Activated B cell treated with CpG ODN at 0.5 μM for 24 hours (primary cell): ENCODE measurements around the gene BECN2. TPM values are rescaled to one million over a fixed set of nuclear protein-coding genes. Genes with fewer than 3 reads are reported as not detected.

Experiments
- ATAC-seq: fragments of 200-7000 bp; cut with Tn5 transposase; one replicate; pipeline ENCODE4 v1.10.0; 2021; ENCODE audit warnings: low read depth, mild to moderate bottlenecking, moderate library complexity
- CTCF ChIA-PET: fragments of 350-600 bp; sonication (Branson Sonifier 250); formaldehyde crosslinking; loops from one replicate; lab custom pipeline; 2021; ENCODE audit warnings: antibody characterized with exemption; lab: Charles Lee
- POLR2A ChIA-PET: fragments of 350-600 bp; sonication (Branson Sonifier 250); formaldehyde crosslinking; loops from one replicate; lab custom pipeline; 2021; ENCODE audit warnings: antibody characterized with exemption; lab: Charles Lee
- DNase-seq: peaks from one replicate; pipeline ENCODE4 v3.0.0; 2022
- H3K27ac Mint-ChIP-seq: one replicate; pipeline ENCODE4 v1.8.0; 2020; ENCODE audit warnings: mixed read lengths
- H3K27me3 Mint-ChIP-seq: one replicate; pipeline ENCODE4 v1.8.0; 2021; ENCODE audit warnings: mixed read lengths
- H3K36me3 Mint-ChIP-seq: one replicate; pipeline ENCODE4 v1.8.0; 2021; ENCODE audit warnings: low read depth, mixed read lengths
- H3K4me1 Mint-ChIP-seq: one replicate; pipeline ENCODE4 v1.8.0; 2021; ENCODE audit warnings: mixed read lengths
- H3K4me3 Mint-ChIP-seq: one replicate; pipeline ENCODE4 v1.8.0; 2020; ENCODE audit warnings: mild to moderate bottlenecking, mixed read lengths
- H3K9me3 Mint-ChIP-seq: one replicate; pipeline ENCODE4 v1.8.0; 2020; ENCODE audit warnings: mixed read lengths
- CTCF ChIP-seq: fragments of 200-600 bp; IDR thresholded peaks from one replicate; pipeline ENCODE4 v1.8.0; 2022; ENCODE audit warnings: antibody characterized with exemption, mild to moderate bottlenecking
- intact Hi-C: fragments of 100-400 bp; cut with micrococcal nuclease; formaldehyde crosslinking; loops from one replicate; pipeline ENCODE4 v1.15.1; 2024
- total RNA-seq: library from RNA; stranded (reverse); gene quantifications from 2 replicates; pipeline ENCODE4 v1.2.3, GENCODE V29; 2022

Gene BECN2
- total RNA-seq, 1 donor from 2014 or later = not detected

- Mint-ChIP-seq H3K9me3 (no peaks in the 10 kb centered on the region), H3K27me3 (peaks cover 3% of the 10 kb centered on the region), H3K27ac (no peak overlapping the region), H3K36me3 (no peaks in the 10 kb centered on the region), H3K4me3 (no peak overlapping the region), H3K4me1 (no peaks in the 10 kb centered on the region)
- ChIA-PET POLR2A (no interaction called here), CTCF (no interaction called here)
- DNase-seq (no peak), ATAC-seq (no peak)
- TF ChIP-seq CTCF = no peak
- intact Hi-C loops = no loop called here
Measured at GRCh38 chr1:241992734-241993133, 35.2 kb downstream of the BECN2 start.

- Mint-ChIP-seq H3K27me3 (peaks cover 3% of the 10 kb centered on the region), H3K9me3 (no peaks in the 10 kb centered on the region), H3K36me3 (no peaks in the 10 kb centered on the region), H3K4me3 (no peak overlapping the region), H3K4me1 (peaks cover 5% of the 10 kb centered on the region), H3K27ac (no peak overlapping the region)
- DNase-seq (no peak), ATAC-seq (no peak)
- no peak for TF ChIP-seq CTCF
- intact Hi-C loops = no loop called here
- CTCF ChIA-PET = no interaction called here
- POLR2A ChIA-PET = no interaction called here
Measured at GRCh38 chr1:241994171-241994570, 36.6 kb downstream of the BECN2 start.

- ATAC-seq (no peak), DNase-seq (no peak)
- ChIA-PET POLR2A (no interaction called here), CTCF (interaction anchor here (0.6 to 4.9 kb wide), 10 partner anchors 9 to 1418 kb away, joined by 3 to 50 read pairs (median 6); no protein-coding TSS in a partner anchor)
- Mint-ChIP-seq H3K4me3 (peak overlapping the region; percentile 32), H3K9me3 (no peaks in the 10 kb centered on the region), H3K4me1 (peaks cover 5% of the 10 kb centered on the region), H3K27me3 (peaks cover 5% of the 10 kb centered on the region), H3K36me3 (no peaks in the 10 kb centered on the region), H3K27ac (no peak overlapping the region)
- no peak for TF ChIP-seq CTCF
- intact Hi-C loops = no loop called here
Measured at GRCh38 chr1:241997401-241997998, 39.9 kb downstream of the BECN2 start.

- intact Hi-C loops = loop anchor here (1.0 kb wide), 4 partner anchors 102 to 467 kb away; no protein-coding TSS in a partner anchor
- Mint-ChIP-seq H3K4me3 (peak overlapping the region; percentile 80), H3K27ac (no peak overlapping the region), H3K9me3 (no peaks in the 10 kb centered on the region), H3K36me3 (no peaks in the 10 kb centered on the region), H3K4me1 (peaks cover 5% of the 10 kb centered on the region), H3K27me3 (peaks cover 5% of the 10 kb centered on the region)
- DNase-seq (peak; percentile 52), ATAC-seq (peak; percentile 88)
- ChIA-PET CTCF (interaction anchor here (0.6 to 4.9 kb wide), 19 partner anchors 8 to 473 kb away, joined by 3 to 50 read pairs (median 4); no protein-coding TSS in a partner anchor), POLR2A (interaction anchor here (0.7 kb wide), 1 partner anchor 211 kb away, joined by 4 read pairs; no protein-coding TSS in a partner anchor)
- TF ChIP-seq CTCF = no peak
Measured at GRCh38 chr1:241998412-241998921, 40.9 kb downstream of the BECN2 start.

- no peak for DNase-seq
- Mint-ChIP-seq H3K4me3 (peak within 1 kb of the TSS; percentile 80), H3K27ac (no peak within 1 kb of the TSS), H3K27me3 (peaks cover 3% of the 10 kb centered on the region), H3K36me3 (no peaks in the 10 kb centered on the region), H3K4me1 (peaks cover 5% of the 10 kb centered on the region), H3K9me3 (no peaks in the 10 kb centered on the region)
- no peak for TF ChIP-seq CTCF
- ATAC-seq = no peak
- ChIA-PET CTCF (interaction anchor here (1.0 to 4.9 kb wide), 16 partner anchors 8 to 474 kb away, joined by 3 to 50 read pairs (median 4); no protein-coding TSS in a partner anchor), POLR2A (interaction anchor here (0.7 kb wide), 1 partner anchor 212 kb away, joined by 4 read pairs; no protein-coding TSS in a partner anchor)
- intact Hi-C loops = no loop called here
Measured at GRCh38 chr1:241999026-241999425, 41.5 kb downstream of the BECN2 start, which contains the start of gene MAP1LC3C. Gene MAP1LC3C, minus strand, starts transcription at chr1:241999098. Its CDS starts 90 bp downstream, at chr1:241999008.
